HCT116 (cell line): Measurements from ENCODE around the gene CDC42EP3.

Source experiments
- ATF3 ChIP-seq: IDR thresholded peaks from 2 replicates; pipeline ENCODE4 v1.6.1; 2012
- CTCF ChIP-seq, 3 experiments: fragments of 200-600 bp in 1 of 3; sonication (generic) in 1 of 3; IDR thresholded peaks in 2 of 3; conservative IDR thresholded peaks in 1 of 3; 2 replicates each; pipeline ENCODE4 v1.5.1; 2012 to 2017; ENCODE audit warnings: low read depth in 2 of 3, low read length in 2 of 3, antibody characterized with exemption in 1 of 3, borderline replicate concordance in 1 of 3, control low read depth in 1 of 3, mild to moderate bottlenecking in 1 of 3, mixed read lengths in 1 of 3, mixed run types in 1 of 3, moderate library complexity in 1 of 3; ENCODE audit not compliant: insufficient read depth in 1 of 3
- EZH2 ChIP-seq: fragments of 200-600 bp; sonication (generic); IDR thresholded peaks from 2 replicates; pipeline ENCODE4 v1.6.1; 2017; ENCODE audit warnings: antibody characterized with exemption, mixed run types
- EZH2phosphoT487 ChIP-seq: fragments of 200-600 bp; IDR thresholded peaks from 2 replicates; pipeline ENCODE4 v1.6.1; 2018; ENCODE audit warnings: antibody characterized with exemption, borderline replicate concordance
- JUND ChIP-seq: IDR thresholded peaks from 2 replicates; pipeline ENCODE4 v1.6.1; 2012
- POLR2A ChIP-seq: IDR thresholded peaks from 2 replicates; pipeline ENCODE4 v1.7.0; 2011; ENCODE audit warnings: borderline replicate concordance; ENCODE audit not compliant: insufficient read depth, insufficient read length; ENCODE audit errors: extremely low read depth
- POLR2AphosphoS5 ChIP-seq: IDR thresholded peaks from 2 replicates; pipeline ENCODE4 v1.6.1; 2011; ENCODE audit warnings: mild to moderate bottlenecking, low read depth, low read length, moderate library complexity
- REST ChIP-seq: IDR thresholded peaks from 2 replicates; pipeline ENCODE4 v1.6.1; 2012; ENCODE audit warnings: low read depth
- YY1 ChIP-seq: IDR thresholded peaks from 2 replicates; pipeline ENCODE4 v1.6.1; 2011; ENCODE audit warnings: low read length, low read depth, moderate library complexity, mild to moderate bottlenecking; ENCODE audit not compliant: insufficient replicate concordance; ENCODE audit errors: extremely low read depth

- no peak for TF ChIP-seq EZH2
- no peak for TF ChIP-seq POLR2AphosphoS5
- TF ChIP-seq CTCF (IDR thresholded peaks at IDR 0.05 in 2 of 3, conservative IDR thresholded peaks at IDR 0.05 in 1 of 3; ENCODE audit: borderline replicate concordance in 1 of 3, insufficient read depth in 1 of 3, low read depth in 2 of 3, low read length in 2 of 3): no peak
- TF ChIP-seq YY1: no peak
- no peak for TF ChIP-seq POLR2A
- no peak for TF ChIP-seq JUND
- TF ChIP-seq REST: no peak
- no peak for TF ChIP-seq EZH2phosphoT487
- TF ChIP-seq ATF3: no peak
These were observed 41.8 kb upstream of the CDC42EP3 start for GRCh38 chr2:37713258-37713700.
